22Rv1 (cell line): ENCODE results near the gene CAMTA1.

Experiments used
- ZFX ChIP-seq: fragments of 450-650 bp; IDR thresholded peaks from 2 replicates; pipeline ENCODE4 v1.6.1; 2017; ENCODE audit warnings: antibody characterized with exemption, borderline replicate concordance
- TF ChIP-seq, protein P1 (sequence below): fragments of 450-650 bp; IDR thresholded peaks from 2 replicates; pipeline ENCODE4 v1.5.1; 2017; ENCODE audit warnings: mild to moderate bottlenecking

DNA sequence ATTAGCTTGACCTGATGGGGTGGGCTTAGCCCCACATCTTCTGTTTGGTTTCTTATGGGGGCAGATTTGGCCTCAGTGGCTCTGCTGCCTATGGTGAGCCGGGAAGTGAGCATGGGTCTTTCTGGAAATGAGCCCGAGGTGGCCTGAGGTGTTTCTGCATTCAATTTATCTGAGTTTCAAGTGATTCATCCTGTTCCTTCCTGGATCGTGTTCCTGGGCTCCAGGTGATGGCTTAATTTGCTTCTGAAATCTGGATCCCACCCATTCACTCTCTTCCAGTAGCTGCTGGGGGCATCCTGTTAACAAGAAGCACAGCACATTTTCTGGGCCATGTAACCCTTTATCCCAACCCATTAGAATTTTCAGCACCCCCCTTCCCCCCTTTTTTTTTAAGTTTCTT is 324.6 kb downstream of the CAMTA1 start:
- TF ChIP-seq, protein P1, sequence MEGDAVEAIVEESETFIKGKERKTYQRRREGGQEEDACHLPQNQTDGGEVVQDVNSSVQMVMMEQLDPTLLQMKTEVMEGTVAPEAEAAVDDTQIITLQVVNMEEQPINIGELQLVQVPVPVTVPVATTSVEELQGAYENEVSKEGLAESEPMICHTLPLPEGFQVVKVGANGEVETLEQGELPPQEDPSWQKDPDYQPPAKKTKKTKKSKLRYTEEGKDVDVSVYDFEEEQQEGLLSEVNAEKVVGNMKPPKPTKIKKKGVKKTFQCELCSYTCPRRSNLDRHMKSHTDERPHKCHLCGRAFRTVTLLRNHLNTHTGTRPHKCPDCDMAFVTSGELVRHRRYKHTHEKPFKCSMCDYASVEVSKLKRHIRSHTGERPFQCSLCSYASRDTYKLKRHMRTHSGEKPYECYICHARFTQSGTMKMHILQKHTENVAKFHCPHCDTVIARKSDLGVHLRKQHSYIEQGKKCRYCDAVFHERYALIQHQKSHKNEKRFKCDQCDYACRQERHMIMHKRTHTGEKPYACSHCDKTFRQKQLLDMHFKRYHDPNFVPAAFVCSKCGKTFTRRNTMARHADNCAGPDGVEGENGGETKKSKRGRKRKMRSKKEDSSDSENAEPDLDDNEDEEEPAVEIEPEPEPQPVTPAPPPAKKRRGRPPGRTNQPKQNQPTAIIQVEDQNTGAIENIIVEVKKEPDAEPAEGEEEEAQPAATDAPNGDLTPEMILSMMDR: no peak
- TF ChIP-seq ZFX: no peak
